ENCODE results near the gene HNRNPUL2. TPM values are rescaled to one million over a fixed set of nuclear protein-coding genes. Genes with fewer than 3 reads are reported as not detected.
A peak's percentile ranks its signal among the peaks of the same experiment; 100 is the strongest.

HNRNPUL2 gene
- polyA plus RNA-seq, 1 donor from 2014 or later = 27.5 TPM

GRCh38 chr11:62752994-62753735, 25.9 kb upstream of the HNRNPUL2 start:
- peak overlapping the region; percentile 95 for H3K27ac ChIP-seq (ENCODE audit: low read length)
- H3K79me2 ChIP-seq (replicated peaks; ENCODE audit: insufficient read depth, low read length) = peaks cover 5% of the 10 kb centered on the region

More at GRCh38 chr11:62752994-62753735, 25.9 kb upstream of the HNRNPUL2 start:
- no peaks in the 10 kb centered on the region for H4K20me1 ChIP-seq (ENCODE audit: insufficient read depth)
- H3K4me2 ChIP-seq (ENCODE audit: low read length) = no peak overlapping the region
- peak overlapping the region; percentile 92 for H3K9ac ChIP-seq (ENCODE audit: low read length)
- peak overlapping the region; percentile 96 for H2AFZ ChIP-seq (ENCODE audit: low read depth, low read length)
- no peaks in the 10 kb centered on the region for H3K9me2 ChIP-seq (ENCODE audit: insufficient read depth, low read length)
- H3K27me3 ChIP-seq (ENCODE audit: insufficient read depth, low read depth, low read length) = no peaks in the 10 kb centered on the region
- H3K36me3 ChIP-seq (ENCODE audit: insufficient read depth, low read length) = no peaks in the 10 kb centered on the region
- H3F3A ChIP-seq (ENCODE audit: insufficient read depth, low read length, poor library complexity, severe bottlenecking) = no peaks in the 10 kb centered on the region
- TF ChIP-seq TAF1 (IDR thresholded peaks at IDR 0.05; ENCODE audit: low read depth) (no peak), POLR2AphosphoS5 (IDR thresholded peaks at IDR 0.05) (no peak), MXI1 (conservative IDR thresholded peaks at IDR 0.05; ENCODE audit: poor library complexity, severe bottlenecking) (no peak), RAD21 (conservative IDR thresholded peaks at IDR 0.05) (no peak), EZH2 (IDR thresholded peaks at IDR 0.05; ENCODE audit: borderline replicate concordance, insufficient read depth, low read length, poor library complexity, severe bottlenecking) (no peak), CTCF (IDR thresholded peaks at IDR 0.05; ENCODE audit: poor library complexity, severe bottlenecking) (no peak), REST (IDR thresholded peaks at IDR 0.05; ENCODE audit: borderline replicate concordance) (no peak), EP300 (conservative IDR thresholded peaks at IDR 0.05; ENCODE audit: poor library complexity, severe bottlenecking) (no peak), SMC3 (conservative IDR thresholded peaks at IDR 0.05; ENCODE audit: poor library complexity) (no peak)
- peak overlapping the region; percentile 74 for H3K4me3 ChIP-seq (ENCODE audit: low read length)
- H3K9me3 ChIP-seq (ENCODE audit: low read length) = no peaks in the 10 kb centered on the region

Data from neural cell (in vitro differentiated cells).